ENCODE data around the gene JKAMP. TPM values are rescaled to one million over a fixed set of nuclear protein-coding genes. Genes with fewer than 3 reads are reported as not detected.

The JKAMP gene, protein sequence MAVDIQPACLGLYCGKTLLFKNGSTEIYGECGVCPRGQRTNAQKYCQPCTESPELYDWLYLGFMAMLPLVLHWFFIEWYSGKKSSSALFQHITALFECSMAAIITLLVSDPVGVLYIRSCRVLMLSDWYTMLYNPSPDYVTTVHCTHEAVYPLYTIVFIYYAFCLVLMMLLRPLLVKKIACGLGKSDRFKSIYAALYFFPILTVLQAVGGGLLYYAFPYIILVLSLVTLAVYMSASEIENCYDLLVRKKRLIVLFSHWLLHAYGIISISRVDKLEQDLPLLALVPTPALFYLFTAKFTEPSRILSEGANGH
- polyA plus RNA-seq (2011; rRNA removed): 162 and 208 TPM in 2 replicates
- polyA minus RNA-seq (2011; rRNA and poly(A)+ RNA removed): 48.7 and 87.7 TPM in 2 replicates

- TF ChIP-seq CTCF (IDR thresholded peaks at IDR 0.05; ENCODE audit: low read depth, low read length): peak; percentile 68
- POLR2A ChIA-PET: interaction anchor here (0.6 to 2.6 kb wide), 12 partner anchors 10 to 1289 kb away, joined by 3 to 19 read pairs (median 4); partner anchors contain the start of genes DAAM1, GPR135, KIAA0586 and PPM1A
- CTCF ChIA-PET: interaction anchor here (0.5 to 1.8 kb wide), 12 partner anchors 11 to 359 kb away, joined by 3 to 19 read pairs (median 4); partner anchors contain the start of genes CCDC175 and GPR135
- H3K9me3 ChIP-seq (ENCODE audit: control insufficient read depth, insufficient read depth, low read length): no peaks in the 10 kb centered on the region
- peak within 1 kb of the TSS; percentile 87 for H3K4me3 ChIP-seq (ENCODE audit: low read depth, low read length)
- peak; percentile 87 for DNase-seq (ENCODE audit: low read depth, low spot score)
- H3K27ac ChIP-seq (ENCODE audit: low read depth, low read length): peak within 1 kb of the TSS; percentile 98
- H3K27me3 ChIP-seq (ENCODE audit: control insufficient read depth, insufficient read depth, low read length): no peaks in the 10 kb centered on the region
Observed at GRCh38 chr14:59483819-59484638, at the start of gene JKAMP, which contains the start of gene L3HYPDH. TSS of gene JKAMP (plus strand) at chr14:59484517. CDS start at chr14:59484590, 73 bp downstream. TSS of gene L3HYPDH (minus strand) at chr14:59484408. CDS start at chr14:59484316, 92 bp downstream.

DNA sequence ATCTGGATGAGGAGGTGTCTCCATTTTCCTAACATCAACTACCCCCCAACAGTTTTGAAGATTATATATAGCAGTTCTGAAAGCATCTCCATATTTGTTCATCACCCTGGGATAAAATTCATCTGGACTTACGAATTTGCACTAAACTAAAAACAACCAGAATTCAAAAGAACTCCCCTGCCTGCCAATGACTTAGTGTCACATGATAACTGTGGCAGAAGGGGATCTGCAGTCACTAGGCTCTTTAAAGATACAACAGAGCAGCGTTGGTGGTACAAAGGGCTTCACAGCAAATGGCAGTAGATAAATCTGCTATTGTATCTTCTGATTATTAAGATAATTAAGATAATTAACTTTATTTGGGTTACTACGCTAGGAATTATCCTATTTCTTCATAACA, 49.2 kb upstream of the JKAMP start:
- ChIA-PET CTCF (interaction anchor here (1.5 kb wide), 1 partner anchor 9 kb away, joined by 7 read pairs; no protein-coding TSS in a partner anchor), POLR2A (interaction anchor here (0.6 kb wide), 1 partner anchor 42 kb away, joined by 3 read pairs; no protein-coding TSS in a partner anchor)
- Histone ChIP-seq H3K4me3 (ENCODE audit: low read depth, low read length) (no peak overlapping the region), H3K9me3 (ENCODE audit: control insufficient read depth, insufficient read depth, low read length) (no peaks in the 10 kb centered on the region), H3K27me3 (ENCODE audit: control insufficient read depth, insufficient read depth, low read length) (no peaks in the 10 kb centered on the region), H3K27ac (ENCODE audit: low read depth, low read length) (no peak overlapping the region)
- TF ChIP-seq CTCF (IDR thresholded peaks at IDR 0.05; ENCODE audit: low read depth, low read length): no peak
- no peak for DNase-seq (ENCODE audit: low read depth, low spot score)

GRCh38 chr14:59435987-59436386, 48.3 kb upstream of the JKAMP start:
- H3K27ac ChIP-seq (ENCODE audit: low read depth, low read length): no peak overlapping the region
- CTCF ChIA-PET: interaction anchor here (1.5 kb wide), 1 partner anchor 8 kb away, joined by 7 read pairs; no protein-coding TSS in a partner anchor
- TF ChIP-seq CTCF (IDR thresholded peaks at IDR 0.05; ENCODE audit: low read depth, low read length): no peak
- no peak for DNase-seq (ENCODE audit: low read depth, low spot score)
- POLR2A ChIA-PET: no interaction called here
- no peak overlapping the region for H3K4me3 ChIP-seq (ENCODE audit: low read depth, low read length)
- no peaks in the 10 kb centered on the region for H3K27me3 ChIP-seq (ENCODE audit: control insufficient read depth, insufficient read depth, low read length)
- H3K9me3 ChIP-seq (ENCODE audit: control insufficient read depth, insufficient read depth, low read length): no peaks in the 10 kb centered on the region

GRCh38 chr14:59438195-59438647, 46.1 kb upstream of the JKAMP start:
- Histone ChIP-seq H3K9me3 (ENCODE audit: control insufficient read depth, insufficient read depth, low read length) (no peaks in the 10 kb centered on the region), H3K27me3 (ENCODE audit: control insufficient read depth, insufficient read depth, low read length) (no peaks in the 10 kb centered on the region), H3K4me3 (ENCODE audit: low read depth, low read length) (no peak overlapping the region), H3K27ac (ENCODE audit: low read depth, low read length) (no peak overlapping the region)
- CTCF ChIA-PET: interaction anchor here (1.2 to 1.3 kb wide), 2 partner anchors 31 to 314 kb away, joined by 3 to 4 read pairs; no protein-coding TSS in a partner anchor
- no peak for TF ChIP-seq CTCF (IDR thresholded peaks at IDR 0.05; ENCODE audit: low read depth, low read length)
- POLR2A ChIA-PET: interaction anchor here (0.6 kb wide), 1 partner anchor 42 kb away, joined by 3 read pairs; no protein-coding TSS in a partner anchor
- no peak for DNase-seq (ENCODE audit: low read depth, low spot score)
